Activated naive CD8-positive, alpha-beta T cell treated with anti-CD3 and anti-CD28 coated beads, Interleukin-2, amount 10 ng/mL, durations not matched to agents 7 days and 5 days (primary cell): Measurements from ENCODE around the gene UGT3A2. TPM values are rescaled to one million over a fixed set of nuclear protein-coding genes. Genes with fewer than 3 reads are reported as not detected.
"Not testable (repeated sequence)": the region's sequence is repeated elsewhere in the genome, so short reads cannot be mapped to it uniquely, and the experiment has no call there.

Source experiments
- ATAC-seq: fragments of 150-1000 bp; cut with Tn5 transposase; one replicate; pipeline ENCODE4 v1.10.0; 2021; ENCODE audit warnings: low read depth, moderate library complexity
- POLR2A ChIA-PET: fragments of 350-600 bp; sonication (Branson Sonifier 250); formaldehyde crosslinking; loops from one replicate; lab custom pipeline; 2021; ENCODE audit warnings: antibody characterized with exemption; lab: Charles Lee
- DNase-seq: peaks from one replicate; pipeline ENCODE4 v3.0.0; 2021
- H3K27ac Mint-ChIP-seq: one replicate; pipeline ENCODE4 v1.8.0; 2022; ENCODE audit warnings: mild to moderate bottlenecking, mixed read lengths
- H3K27me3 Mint-ChIP-seq: one replicate; pipeline ENCODE4 v1.8.0; 2022; ENCODE audit warnings: mild to moderate bottlenecking, moderate library complexity, mixed read lengths
- H3K36me3 Mint-ChIP-seq: one replicate; pipeline ENCODE4 v1.8.0; 2021; ENCODE audit warnings: mild to moderate bottlenecking, mixed read lengths
- H3K4me1 Mint-ChIP-seq: one replicate; pipeline ENCODE4 v1.8.0; 2021; ENCODE audit warnings: mixed read lengths
- H3K4me3 Mint-ChIP-seq: one replicate; pipeline ENCODE4 v1.8.0; 2022; ENCODE audit warnings: mild to moderate bottlenecking, moderate library complexity, mixed read lengths
- H3K9me3 Mint-ChIP-seq: one replicate; pipeline ENCODE4 v1.8.0; 2021; ENCODE audit warnings: mixed read lengths
- total RNA-seq, 2 experiments: library from RNA; stranded (reverse); gene quantifications; one replicate each; pipeline ENCODE4 v1.2.3, GENCODE V29; 2021

The UGT3A2 gene
- total RNA-seq, 2 experiments from 2014 or later, result not detected

GRCh38 chr5:36040651-36041536 lies 25.8 kb downstream of the UGT3A2 start:
- DNase-seq, result no peak
- Mint-ChIP-seq H3K36me3 (no peaks in the 10 kb centered on the region), H3K4me3 (no peak overlapping the region), H3K4me1 (no peaks in the 10 kb centered on the region), H3K27ac (no peak overlapping the region), H3K27me3 (peaks cover 15% of the 10 kb centered on the region), H3K9me3 (no peaks in the 10 kb centered on the region)
- no peak for ATAC-seq
- POLR2A ChIA-PET, result no interaction called here

GRCh38 chr5:36035696-36036095 lies 31.0 kb downstream of the UGT3A2 start:
- Mint-ChIP-seq H3K36me3 (no peaks in the 10 kb centered on the region), H3K4me3 (no peak overlapping the region), H3K27me3 (peaks cover 4% of the 10 kb centered on the region), H3K4me1 (no peaks in the 10 kb centered on the region), H3K27ac (no peak overlapping the region), H3K9me3 (no peaks in the 10 kb centered on the region)
- DNase-seq (no peak), ATAC-seq (no peak)
- POLR2A ChIA-PET, result no interaction called here

GRCh38 chr5:36034536-36035134 lies 32.0 kb downstream of the UGT3A2 start:
- DNase-seq, H3K27ac Mint-ChIP-seq, H3K4me3 Mint-ChIP-seq, H3K9me3 Mint-ChIP-seq, POLR2A ChIA-PET, H3K4me1 Mint-ChIP-seq, ATAC-seq, H3K36me3 Mint-ChIP-seq, H3K27me3 Mint-ChIP-seq: not testable (repeated sequence)

GRCh38 chr5:36033486-36033885 lies 33.2 kb downstream of the UGT3A2 start:
- H3K9me3 Mint-ChIP-seq, result no peaks in the 10 kb centered on the region
- H3K27ac Mint-ChIP-seq, result no peak overlapping the region
- H3K36me3 Mint-ChIP-seq, result no peaks in the 10 kb centered on the region
- POLR2A ChIA-PET, result no interaction called here
- H3K4me1 Mint-ChIP-seq, result no peaks in the 10 kb centered on the region
- H3K27me3 Mint-ChIP-seq, result peaks cover 4% of the 10 kb centered on the region
- ATAC-seq, result no peak
- no peak overlapping the region for H3K4me3 Mint-ChIP-seq
- no peak for DNase-seq

- Mint-ChIP-seq H3K27ac (no peak overlapping the region), H3K36me3 (no peaks in the 10 kb centered on the region), H3K4me3 (no peak overlapping the region), H3K27me3 (peaks cover 4% of the 10 kb centered on the region), H3K9me3 (no peaks in the 10 kb centered on the region), H3K4me1 (no peaks in the 10 kb centered on the region)
- ATAC-seq (no peak), DNase-seq (no peak)
- POLR2A ChIA-PET, result no interaction called here
Measured at GRCh38 chr5:36033047-36033446, 33.6 kb downstream of the UGT3A2 start.

- no peak for DNase-seq
- H3K4me3 Mint-ChIP-seq, result no peak overlapping the region
- H3K4me1 Mint-ChIP-seq, result no peaks in the 10 kb centered on the region
- no peaks in the 10 kb centered on the region for H3K36me3 Mint-ChIP-seq
- POLR2A ChIA-PET, result no interaction called here
- H3K9me3 Mint-ChIP-seq, result no peaks in the 10 kb centered on the region
- no peak for ATAC-seq
- peaks cover under 1% of the 10 kb centered on the region for H3K27me3 Mint-ChIP-seq
- no peak overlapping the region for H3K27ac Mint-ChIP-seq
Measured at GRCh38 chr5:36031223-36031622, 35.5 kb downstream of the UGT3A2 start.

- ATAC-seq (no peak), DNase-seq (no peak)
- POLR2A ChIA-PET, result no interaction called here
- H3K4me3 Mint-ChIP-seq, result no peak overlapping the region
- H3K27me3 Mint-ChIP-seq, result peaks cover 4% of the 10 kb centered on the region
- H3K4me1 Mint-ChIP-seq, result no peaks in the 10 kb centered on the region
- no peaks in the 10 kb centered on the region for H3K36me3 Mint-ChIP-seq
- peaks cover 2% of the 10 kb centered on the region for H3K9me3 Mint-ChIP-seq
- no peak overlapping the region for H3K27ac Mint-ChIP-seq
Measured at GRCh38 chr5:36029914-36030313, 36.8 kb downstream of the UGT3A2 start.

- H3K36me3 Mint-ChIP-seq, result no peaks in the 10 kb centered on the region
- peaks cover 4% of the 10 kb centered on the region for H3K27me3 Mint-ChIP-seq
- peaks cover 2% of the 10 kb centered on the region for H3K9me3 Mint-ChIP-seq
- H3K27ac Mint-ChIP-seq, result no peak overlapping the region
- POLR2A ChIA-PET, result no interaction called here
- no peak for ATAC-seq
- no peak for DNase-seq
- no peak overlapping the region for H3K4me3 Mint-ChIP-seq
- H3K4me1 Mint-ChIP-seq, result no peaks in the 10 kb centered on the region
Measured at GRCh38 chr5:36028816-36029465, 37.7 kb downstream of the UGT3A2 start.

- Mint-ChIP-seq H3K36me3 (peaks cover under 1% of the 10 kb centered on the region), H3K4me1 (no peaks in the 10 kb centered on the region), H3K27me3 (peaks cover 7% of the 10 kb centered on the region), H3K4me3 (no peak overlapping the region), H3K9me3 (peaks cover 4% of the 10 kb centered on the region), H3K27ac (no peak overlapping the region)
- no peak for DNase-seq
- POLR2A ChIA-PET, result no interaction called here
- no peak for ATAC-seq
Measured at GRCh38 chr5:36027711-36028110, 39.0 kb downstream of the UGT3A2 start.

- ATAC-seq, result no peak
- POLR2A ChIA-PET, result no interaction called here
- Mint-ChIP-seq H3K27ac (no peak overlapping the region), H3K4me1 (no peaks in the 10 kb centered on the region), H3K36me3 (peaks cover 1% of the 10 kb centered on the region), H3K9me3 (peaks cover 6% of the 10 kb centered on the region), H3K27me3 (peaks cover 14% of the 10 kb centered on the region), H3K4me3 (no peak overlapping the region)
- DNase-seq, result no peak
Measured at GRCh38 chr5:36026706-36027465, 39.8 kb downstream of the UGT3A2 start.

- DNase-seq, ATAC-seq, H3K36me3 Mint-ChIP-seq, H3K4me1 Mint-ChIP-seq, H3K27ac Mint-ChIP-seq, H3K9me3 Mint-ChIP-seq, H3K4me3 Mint-ChIP-seq, POLR2A ChIA-PET: not testable (repeated sequence)
- H3K27me3 Mint-ChIP-seq, result peaks cover 14% of the 10 kb centered on the region
Measured at GRCh38 chr5:36022246-36022645, 44.4 kb downstream of the UGT3A2 start.

- H3K9me3 Mint-ChIP-seq, result peaks cover 11% of the 10 kb centered on the region
- H3K4me1 Mint-ChIP-seq, H3K27me3 Mint-ChIP-seq, POLR2A ChIA-PET, H3K36me3 Mint-ChIP-seq, DNase-seq, H3K27ac Mint-ChIP-seq, ATAC-seq, H3K4me3 Mint-ChIP-seq: not testable (repeated sequence)
Measured at GRCh38 chr5:36019584-36019983, 47.1 kb downstream of the UGT3A2 start.

GRCh38 chr5:36017622-36018021 lies 49.1 kb downstream of the UGT3A2 start:
- no peak overlapping the region for H3K4me3 Mint-ChIP-seq
- no peak for DNase-seq
- H3K36me3 Mint-ChIP-seq, result no peaks in the 10 kb centered on the region
- H3K27ac Mint-ChIP-seq, result no peak overlapping the region
- POLR2A ChIA-PET, result no interaction called here
- H3K27me3 Mint-ChIP-seq, result peaks cover 6% of the 10 kb centered on the region
- no peak for ATAC-seq
- no peaks in the 10 kb centered on the region for H3K4me1 Mint-ChIP-seq
- peaks cover 13% of the 10 kb centered on the region for H3K9me3 Mint-ChIP-seq
